ENCODE results near the gene SLC12A7.

- TF ChIP-seq YY1 (IDR thresholded peaks at IDR 0.05; ENCODE audit: insufficient read depth, insufficient read length) (no peak), SUZ12 (IDR thresholded peaks at IDR 0.05; ENCODE audit: extremely low read depth, insufficient read depth, insufficient read length) (no peak)
Observed at GRCh38 chr5:1052076-1052475, 59.8 kb downstream of the SLC12A7 start.

Data from NT2/D1 (cell line).